Uterus (tissue), 2 donors: ENCODE measurements around the gene SPAG7.

Experiments
- CTCF ChIP-seq, 4 experiments: fragments of 200-600 bp in 2 of 4; fragments of 450-650 bp in 2 of 4; sonication (generic) in 2 of 4; IDR thresholded peaks; one replicate each; pipeline ENCODE4 v1.5.1; 2016 to 2019; ENCODE audit warnings: antibody characterized with exemption in 4 of 4, mild to moderate bottlenecking in 2 of 4, moderate library complexity in 1 of 4
- POLR2A ChIP-seq, 2 donors: fragments of 450-650 bp; IDR thresholded peaks; one replicate each; pipeline ENCODE4 v1.6.1; 2016; ENCODE audit warnings: antibody characterized with exemption in 2 of 2, mild to moderate bottlenecking in 1 of 2, moderate library complexity in 1 of 2

- TF ChIP-seq POLR2A (IDR thresholded peaks at IDR 0.05) (no peak), CTCF (IDR thresholded peaks at IDR 0.05) (no peak)
These were observed 28.1 kb downstream of the SPAG7 start for GRCh38 chr17:4939546-4939795.
